Measurements from ENCODE around the gene COL6A1. TPM values are rescaled to one million over a fixed set of nuclear protein-coding genes. Genes with fewer than 3 reads are reported as not detected.

The COL6A1 gene
- total RNA-seq, 1 donor from 2014 or later: 0.37 TPM

DNA sequence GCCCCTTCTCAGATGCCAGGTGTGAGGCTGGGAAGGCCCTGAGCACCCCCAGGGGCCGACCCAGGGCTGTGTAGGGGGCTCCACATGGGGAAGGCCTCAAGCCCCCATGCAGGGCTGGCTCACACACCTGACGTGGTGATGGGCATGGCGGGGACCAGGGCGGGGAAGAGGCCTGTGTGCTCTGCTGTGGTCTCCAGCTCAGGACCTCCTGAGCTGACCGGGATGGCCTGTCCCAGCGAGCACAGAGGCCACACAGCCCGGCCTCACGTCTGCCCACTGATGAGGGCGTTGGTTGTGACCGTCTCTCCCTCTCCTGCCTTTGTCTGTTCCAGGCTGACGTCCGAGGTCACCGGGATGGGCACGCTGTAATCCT, 40.2 kb upstream of the COL6A1 start:
- H3K27ac Mint-ChIP-seq: no peak overlapping the region
- intact Hi-C loops (cut with micrococcal nuclease): no loop called here
- no peak for DNase-seq (ENCODE audit: low spot score)
- no peaks in the 10 kb centered on the region for H3K9me3 Mint-ChIP-seq
- H3K27me3 Mint-ChIP-seq (ENCODE audit: low read depth): no peaks in the 10 kb centered on the region
- H3K4me1 Mint-ChIP-seq (ENCODE audit: low read depth): no peaks in the 10 kb centered on the region
- no peak overlapping the region for H3K4me3 Mint-ChIP-seq (ENCODE audit: low read depth)
- H3K36me3 Mint-ChIP-seq (ENCODE audit: low read depth): no peaks in the 10 kb centered on the region

DNA sequence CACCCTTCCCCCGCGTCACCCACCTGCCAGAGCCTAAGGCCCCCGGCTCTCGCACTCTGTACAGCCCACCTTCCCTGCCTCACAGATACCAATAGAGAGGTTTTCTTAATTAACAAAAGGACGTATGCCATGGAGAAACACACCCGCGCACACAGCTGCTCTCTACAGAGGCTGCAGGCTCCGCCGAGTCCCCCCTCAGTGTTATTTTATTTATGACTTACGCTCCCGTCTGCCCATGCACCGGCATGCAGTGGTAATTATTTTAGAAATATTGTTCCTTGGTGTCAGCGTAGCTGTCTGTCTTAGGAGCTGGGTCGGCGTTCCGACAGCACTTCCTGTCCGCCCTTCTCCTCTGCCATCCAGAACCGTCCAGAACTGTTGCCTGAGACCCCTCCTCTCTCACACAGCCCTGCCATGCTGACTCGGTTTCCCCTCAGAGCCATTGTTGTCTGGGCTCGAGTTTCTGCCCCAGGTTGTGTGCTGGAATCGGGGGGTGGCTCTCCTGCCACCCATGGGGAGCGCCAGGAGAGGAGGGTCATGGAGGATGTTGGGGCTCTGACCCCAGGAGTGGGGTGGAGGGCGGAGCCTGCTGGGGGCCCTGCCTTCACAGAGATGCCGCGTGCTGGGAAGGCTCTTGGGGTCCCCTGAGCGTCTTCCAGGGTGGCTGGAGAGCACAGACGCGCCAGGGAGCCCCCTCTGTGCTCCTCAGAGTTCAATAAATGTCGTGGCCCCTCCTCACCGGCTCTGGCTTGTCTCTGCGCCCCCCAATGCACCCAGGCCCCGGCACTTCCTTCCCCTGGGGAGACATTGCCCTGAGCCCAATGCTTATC, 39.6 kb upstream of the COL6A1 start:
- H3K27me3 Mint-ChIP-seq (ENCODE audit: low read depth): no peaks in the 10 kb centered on the region
- no peaks in the 10 kb centered on the region for H3K36me3 Mint-ChIP-seq (ENCODE audit: low read depth)
- H3K4me1 Mint-ChIP-seq (ENCODE audit: low read depth): no peaks in the 10 kb centered on the region
- intact Hi-C loops (cut with micrococcal nuclease): no loop called here
- no peak overlapping the region for H3K27ac Mint-ChIP-seq
- H3K9me3 Mint-ChIP-seq: no peaks in the 10 kb centered on the region
- H3K4me3 Mint-ChIP-seq (ENCODE audit: low read depth): no peak overlapping the region
- no peak for DNase-seq (ENCODE audit: low spot score)

- Mint-ChIP-seq H3K27ac (no peak overlapping the region), H3K4me1 (ENCODE audit: low read depth) (no peaks in the 10 kb centered on the region), H3K36me3 (ENCODE audit: low read depth) (no peaks in the 10 kb centered on the region), H3K4me3 (ENCODE audit: low read depth) (no peak overlapping the region), H3K9me3 (no peaks in the 10 kb centered on the region), H3K27me3 (ENCODE audit: low read depth) (no peaks in the 10 kb centered on the region)
- intact Hi-C loops (cut with micrococcal nuclease): no loop called here
- no peak for DNase-seq (ENCODE audit: low spot score)
Observed at GRCh38 chr21:45942755-45943629, 38.6 kb upstream of the COL6A1 start.

- Mint-ChIP-seq H3K4me1 (ENCODE audit: low read depth) (no peaks in the 10 kb centered on the region), H3K27ac (no peak overlapping the region), H3K27me3 (ENCODE audit: low read depth) (no peaks in the 10 kb centered on the region), H3K9me3 (no peaks in the 10 kb centered on the region), H3K36me3 (ENCODE audit: low read depth) (no peaks in the 10 kb centered on the region), H3K4me3 (ENCODE audit: low read depth) (no peak overlapping the region)
- no peak for DNase-seq (ENCODE audit: low spot score)
- intact Hi-C loops (cut with micrococcal nuclease): no loop called here
Observed at GRCh38 chr21:45943630-45944540, 37.7 kb upstream of the COL6A1 start.

DNA sequence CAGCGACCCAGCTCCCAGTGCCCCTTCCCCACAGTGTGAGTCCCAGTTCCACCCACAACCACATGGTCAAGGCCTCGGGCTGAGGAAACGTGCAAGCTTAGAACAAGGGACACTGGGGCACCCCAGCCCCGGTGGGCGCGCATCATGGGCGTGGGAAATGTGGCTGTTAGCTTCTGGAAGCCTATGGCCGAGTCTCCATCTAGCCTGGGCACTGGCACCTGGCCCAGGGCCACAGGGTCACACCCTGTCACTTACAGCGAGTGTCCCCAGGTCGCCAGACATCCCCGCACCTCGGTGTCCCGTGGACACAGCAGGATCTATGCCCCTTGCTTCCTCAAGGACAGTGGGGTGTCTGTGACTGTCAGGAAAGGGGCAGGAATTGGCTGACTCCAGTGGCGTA, 37.0 kb upstream of the COL6A1 start:
- intact Hi-C loops (cut with micrococcal nuclease): no loop called here
- no peak overlapping the region for H3K27ac Mint-ChIP-seq
- no peaks in the 10 kb centered on the region for H3K9me3 Mint-ChIP-seq
- no peak for DNase-seq (ENCODE audit: low spot score)
- H3K27me3 Mint-ChIP-seq (ENCODE audit: low read depth): no peaks in the 10 kb centered on the region
- no peaks in the 10 kb centered on the region for H3K4me1 Mint-ChIP-seq (ENCODE audit: low read depth)
- no peak overlapping the region for H3K4me3 Mint-ChIP-seq (ENCODE audit: low read depth)
- no peaks in the 10 kb centered on the region for H3K36me3 Mint-ChIP-seq (ENCODE audit: low read depth)

DNA sequence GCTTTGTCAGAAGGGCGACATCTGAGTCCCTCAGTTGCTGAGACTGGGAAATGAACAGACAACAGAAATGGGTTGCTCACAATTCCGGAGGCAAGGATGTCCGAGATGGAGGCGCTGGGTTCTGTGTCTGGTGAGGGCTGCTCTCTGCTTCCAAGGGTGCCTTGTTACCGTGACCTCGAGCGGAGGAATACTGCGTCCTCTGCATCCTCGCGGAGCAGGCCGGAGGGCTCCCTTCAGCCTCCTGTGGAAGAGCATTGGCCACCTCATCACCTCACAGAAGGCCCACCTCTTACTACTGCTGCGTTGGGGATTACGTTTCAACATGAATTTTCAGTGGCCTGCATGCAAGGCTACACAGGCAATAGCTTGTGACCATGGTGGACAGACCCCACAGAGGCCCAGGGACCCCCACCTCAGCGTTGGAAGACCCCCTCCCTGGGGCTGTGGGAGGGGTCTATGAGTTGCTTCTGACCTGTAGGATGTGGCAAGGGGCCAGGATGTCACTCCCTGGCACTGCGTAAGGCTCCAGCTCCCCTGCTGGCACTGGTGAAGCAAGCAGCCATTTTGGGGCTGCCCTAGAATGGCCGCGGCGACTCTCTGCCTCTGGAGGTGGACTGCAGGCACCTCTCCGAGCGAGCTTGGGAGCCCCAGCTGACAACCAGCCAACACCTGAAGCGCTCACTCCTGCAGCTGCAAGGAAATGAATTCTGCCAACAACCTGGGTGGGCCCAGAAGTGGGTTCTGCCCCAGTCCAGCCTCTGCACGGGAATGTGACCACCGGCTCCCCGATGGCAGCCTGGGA, 36.3 kb upstream of the COL6A1 start:
- H3K9me3 Mint-ChIP-seq: no peaks in the 10 kb centered on the region
- no peaks in the 10 kb centered on the region for H3K4me1 Mint-ChIP-seq (ENCODE audit: low read depth)
- intact Hi-C loops (cut with micrococcal nuclease): no loop called here
- DNase-seq (ENCODE audit: low spot score): no peak
- no peak overlapping the region for H3K27ac Mint-ChIP-seq
- H3K4me3 Mint-ChIP-seq (ENCODE audit: low read depth): no peak overlapping the region
- no peaks in the 10 kb centered on the region for H3K36me3 Mint-ChIP-seq (ENCODE audit: low read depth)
- H3K27me3 Mint-ChIP-seq (ENCODE audit: low read depth): no peaks in the 10 kb centered on the region

GRCh38 chr21:45945868-45946210, 35.7 kb upstream of the COL6A1 start:
- intact Hi-C loops (cut with micrococcal nuclease): no loop called here
- Mint-ChIP-seq H3K9me3 (no peaks in the 10 kb centered on the region), H3K4me3 (ENCODE audit: low read depth) (no peak overlapping the region), H3K36me3 (ENCODE audit: low read depth) (no peaks in the 10 kb centered on the region), H3K27me3 (ENCODE audit: low read depth) (no peaks in the 10 kb centered on the region), H3K27ac (no peak overlapping the region), H3K4me1 (ENCODE audit: low read depth) (no peaks in the 10 kb centered on the region)
- no peak for DNase-seq (ENCODE audit: low spot score)

GRCh38 chr21:45947296-45947695, 34.3 kb upstream of the COL6A1 start:
- intact Hi-C loops (cut with micrococcal nuclease): no loop called here
- no peaks in the 10 kb centered on the region for H3K4me1 Mint-ChIP-seq (ENCODE audit: low read depth)
- H3K9me3 Mint-ChIP-seq: no peaks in the 10 kb centered on the region
- H3K27me3 Mint-ChIP-seq (ENCODE audit: low read depth): no peaks in the 10 kb centered on the region
- no peak for DNase-seq (ENCODE audit: low spot score)
- H3K27ac Mint-ChIP-seq: no peak overlapping the region
- H3K36me3 Mint-ChIP-seq (ENCODE audit: low read depth): no peaks in the 10 kb centered on the region
- H3K4me3 Mint-ChIP-seq (ENCODE audit: low read depth): no peak overlapping the region

DNA sequence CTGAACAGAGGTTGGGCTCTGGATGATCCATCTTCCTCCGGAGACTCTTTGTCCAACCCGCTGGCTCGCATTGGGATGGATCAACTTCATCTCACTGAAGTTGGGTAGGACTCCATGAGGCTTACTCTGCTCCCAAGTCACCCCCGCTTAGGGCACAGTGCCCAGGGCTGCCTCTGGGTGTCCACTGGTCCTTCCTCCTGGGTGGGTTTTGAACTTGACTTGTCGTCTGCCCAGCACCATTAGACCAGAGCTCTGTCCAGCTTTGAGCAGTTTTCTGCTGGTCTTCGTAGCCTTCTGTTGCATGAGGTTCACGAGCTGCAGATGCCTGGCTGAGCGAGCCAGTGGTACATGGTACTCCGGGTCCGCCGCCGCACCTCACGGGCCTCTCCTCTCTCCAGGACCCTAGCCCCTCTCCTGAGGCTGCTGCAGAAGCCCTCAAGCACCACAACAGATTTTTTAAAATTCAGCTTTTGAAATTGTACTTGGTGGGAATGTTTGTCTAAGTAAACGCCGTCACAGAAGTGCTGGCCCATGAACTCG, 33.8 kb upstream of the COL6A1 start:
- no peak overlapping the region for H3K4me3 Mint-ChIP-seq (ENCODE audit: low read depth)
- intact Hi-C loops (cut with micrococcal nuclease): no loop called here

DNA sequence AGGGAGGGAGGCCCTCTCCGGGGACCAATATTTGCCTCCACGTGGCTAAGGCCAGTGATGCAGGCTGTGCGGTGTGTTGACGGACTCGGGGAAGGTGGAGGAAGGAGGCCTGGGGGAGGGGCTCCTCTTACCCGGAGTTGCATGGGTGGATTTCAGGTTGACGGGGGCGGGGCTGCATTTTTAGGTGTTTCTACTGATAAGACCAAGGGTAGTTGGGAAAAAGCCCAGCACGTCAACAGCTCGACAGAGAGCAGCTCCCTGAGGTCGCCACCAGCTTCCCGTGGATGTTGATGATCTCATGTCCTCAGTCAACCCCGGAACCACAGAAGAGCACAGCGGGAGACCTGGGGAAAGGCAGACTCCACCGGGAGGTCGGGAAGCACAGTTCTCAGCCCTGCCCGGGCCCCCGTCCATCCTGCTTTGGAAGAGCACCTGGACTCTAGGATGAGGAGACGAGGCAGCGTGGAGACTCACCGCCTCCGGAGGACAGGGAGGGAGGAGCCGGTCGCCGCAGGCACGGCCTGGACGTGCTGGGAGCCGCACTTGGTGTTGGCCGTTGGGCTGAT, 32.9 kb upstream of the COL6A1 start:
- no peak for DNase-seq (ENCODE audit: low spot score)
- Mint-ChIP-seq H3K36me3 (ENCODE audit: low read depth) (no peaks in the 10 kb centered on the region), H3K27ac (no peak overlapping the region), H3K27me3 (ENCODE audit: low read depth) (no peaks in the 10 kb centered on the region), H3K9me3 (no peaks in the 10 kb centered on the region), H3K4me1 (ENCODE audit: low read depth) (no peaks in the 10 kb centered on the region), H3K4me3 (ENCODE audit: low read depth) (no peak overlapping the region)
- intact Hi-C loops (cut with micrococcal nuclease): no loop called here

More for the DNA sequence above, 33.8 kb upstream of the COL6A1 start:
- Mint-ChIP-seq H3K36me3 (ENCODE audit: low read depth) (no peaks in the 10 kb centered on the region), H3K27ac (no peak overlapping the region), H3K4me1 (ENCODE audit: low read depth) (no peaks in the 10 kb centered on the region), H3K27me3 (ENCODE audit: low read depth) (no peaks in the 10 kb centered on the region), H3K9me3 (no peaks in the 10 kb centered on the region)
- no peak for DNase-seq (ENCODE audit: low spot score)

DNA sequence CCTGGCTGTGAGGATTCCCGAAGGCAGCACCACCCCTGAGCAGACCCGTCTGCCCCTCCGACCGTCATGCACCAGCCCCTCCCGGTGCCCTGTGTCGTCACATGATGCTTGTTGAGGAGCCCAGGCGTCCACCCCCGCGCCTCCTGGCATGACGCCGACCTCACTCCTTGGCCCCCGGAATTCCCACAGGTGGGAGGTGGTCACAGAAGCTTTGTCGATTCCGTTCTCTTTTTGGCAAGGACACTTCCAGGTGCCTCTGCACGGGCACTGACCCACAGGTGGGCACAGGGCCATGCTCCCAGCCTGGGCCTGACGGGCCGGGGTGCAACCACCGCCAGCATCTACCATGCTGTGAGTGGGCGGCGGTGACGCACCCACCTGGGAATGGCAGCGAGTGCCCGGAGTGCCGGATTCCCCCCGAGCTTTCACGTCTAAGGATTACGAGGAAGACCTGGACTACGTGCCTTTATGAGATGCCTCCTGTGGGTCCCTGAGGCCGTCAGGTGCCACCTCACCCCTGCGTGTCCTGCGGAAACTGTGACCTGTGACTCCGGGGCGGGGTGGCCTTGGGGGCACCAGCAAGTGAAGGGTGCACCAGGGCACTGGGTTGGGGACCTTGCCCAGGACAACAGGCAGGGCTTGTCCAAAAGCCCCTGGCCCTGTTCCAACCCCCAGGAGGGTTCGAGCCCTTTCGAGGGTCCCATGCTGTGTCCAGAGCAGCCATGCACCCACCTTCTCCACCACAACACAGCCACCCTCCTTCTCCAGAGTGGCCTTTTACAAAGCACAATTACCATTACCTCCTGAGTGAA, 31.4 kb upstream of the COL6A1 start:
- Mint-ChIP-seq H3K27me3 (ENCODE audit: low read depth) (no peaks in the 10 kb centered on the region), H3K27ac (no peak overlapping the region)

More for the DNA sequence above, 31.4 kb upstream of the COL6A1 start:
- intact Hi-C loops (cut with micrococcal nuclease): no loop called here
- Mint-ChIP-seq H3K4me3 (ENCODE audit: low read depth) (no peak overlapping the region), H3K36me3 (ENCODE audit: low read depth) (no peaks in the 10 kb centered on the region), H3K4me1 (ENCODE audit: low read depth) (no peaks in the 10 kb centered on the region), H3K9me3 (no peaks in the 10 kb centered on the region)
- no peak for DNase-seq (ENCODE audit: low spot score)

Measured in activated T-helper 2 cell treated with anti-CD3 and anti-CD28 coated beads, Interferon-gamma antibody, Interleukin-2, Interleukin-4, amounts not matched to agents 10 μg/mL and 5 μg/mL and 100 μg/mL, durations not matched to agents 14 hours and 24 hours and 36 hours (primary cell).